IPS DF 6.9 (cell line): ENCODE results near the gene RAB11FIP5.

Experiments
- DNase-seq: peaks from one replicate; pipeline ENCODE4 v3.0.0-alpha.2; 2013; ENCODE audit warnings: low read depth, low spot score
- H3K27ac ChIP-seq: one replicate; pipeline ENCODE4 v1.5.1; 2013; ENCODE audit warnings: low read length, control low read depth
- H3K27me3 ChIP-seq: 2 replicates; pipeline ENCODE4 v1.6.1; 2013; ENCODE audit warnings: mild to moderate bottlenecking, low read length; ENCODE audit not compliant: control insufficient read depth, insufficient read depth
- H3K36me3 ChIP-seq: 2 replicates; pipeline ENCODE4 v1.6.1; 2013; ENCODE audit warnings: low read length; ENCODE audit not compliant: control insufficient read depth, insufficient read depth
- H3K4me1 ChIP-seq: 2 replicates; pipeline ENCODE4 v1.6.1; 2013; ENCODE audit warnings: low read length; ENCODE audit not compliant: control insufficient read depth, insufficient read depth
- H3K4me3 ChIP-seq: 2 replicates; pipeline ENCODE4 v1.5.1; 2013; ENCODE audit warnings: mild to moderate bottlenecking, low read length
- H3K9me3 ChIP-seq: 2 replicates; pipeline ENCODE4 v1.6.1; 2013; ENCODE audit warnings: low read length, inconsistent platforms; ENCODE audit not compliant: control insufficient read depth, insufficient read depth
- WGBS: extraction: QIAGEN DNeasy Blood & Tissue Kit; methylation state at CpG from one replicate; pipeline ENCODE4 v1.1.7; 2013; ENCODE audit warnings: mixed read lengths, missing lambda C conversion rate; ENCODE audit not compliant: insufficient read length, insufficient coverage; 5-methylcytosine and 5-hydroxymethylcytosine counted together

RAB11FIP5 gene

GRCh38 chr2:73083886-73084800 is 28.6 kb downstream of the RAB11FIP5 start:
- Histone ChIP-seq H3K27ac (no peak overlapping the region), H3K4me1 (peaks cover 7% of the 10 kb centered on the region), H3K36me3 (peaks cover 5% of the 10 kb centered on the region), H3K9me3 (no peaks in the 10 kb centered on the region), H3K4me3 (no peak overlapping the region), H3K27me3 (no peaks in the 10 kb centered on the region)
- no CpG with 5 or more reads among the region's 7 CpGs for WGBS
- no peak for DNase-seq

- H3K27ac ChIP-seq = no peak overlapping the region
- no peak for DNase-seq
- WGBS = no CpG with 5 or more reads among the region's 13 CpGs
These were observed 30.0 kb downstream of the RAB11FIP5 start for GRCh38 chr2:73082523-73083410.

GRCh38 chr2:73081181-73081671 is 31.5 kb downstream of the RAB11FIP5 start:
- Histone ChIP-seq H3K9me3 (no peaks in the 10 kb centered on the region), H3K27me3 (no peaks in the 10 kb centered on the region), H3K36me3 (0 out of 2 replicates have a peak, but pooled peaks cover 2% of the 10 kb centered on the region), H3K27ac (no peak overlapping the region), H3K4me3 (no peak overlapping the region), H3K4me1 (peaks cover 7% of the 10 kb centered on the region)
- no CpG with 5 or more reads among the region's 16 CpGs for WGBS
- DNase-seq = no peak

More at GRCh38 chr2:73082523-73083410, 30.0 kb downstream of the RAB11FIP5 start:
- Histone ChIP-seq H3K4me1 (peaks cover 7% of the 10 kb centered on the region), H3K27me3 (no peaks in the 10 kb centered on the region), H3K9me3 (no peaks in the 10 kb centered on the region), H3K4me3 (no peak overlapping the region), H3K36me3 (0 out of 2 replicates have a peak, but pooled peaks cover 2% of the 10 kb centered on the region)

- WGBS = no CpG with 5 or more reads among the region's 31 CpGs
These were observed 32.2 kb downstream of the RAB11FIP5 start for GRCh38 chr2:73080321-73081131.

GRCh38 chr2:73079636-73080035 is 33.1 kb downstream of the RAB11FIP5 start:
- peaks cover 5% of the 10 kb centered on the region; the same call in 1 of the 2 replicates for H3K4me1 ChIP-seq
- H3K36me3 ChIP-seq = no peaks in the 10 kb centered on the region
- H3K27ac ChIP-seq = no peak overlapping the region
- no peak overlapping the region for H3K4me3 ChIP-seq
- no peaks in the 10 kb centered on the region for H3K9me3 ChIP-seq
- no peak for DNase-seq
- no CpG with 5 or more reads among the region's 9 CpGs for WGBS
- H3K27me3 ChIP-seq = no peaks in the 10 kb centered on the region

More at GRCh38 chr2:73080321-73081131, 32.2 kb downstream of the RAB11FIP5 start:
- Histone ChIP-seq H3K9me3 (no peaks in the 10 kb centered on the region), H3K4me3 (no peak overlapping the region), H3K4me1 (peaks cover 5% of the 10 kb centered on the region; the same call in 1 of the 2 replicates), H3K36me3 (0 out of 2 replicates have a peak, but pooled peaks cover 2% of the 10 kb centered on the region), H3K27ac (no peak overlapping the region), H3K27me3 (no peaks in the 10 kb centered on the region)
- DNase-seq = no peak

- Histone ChIP-seq H3K27me3 (no peaks in the 10 kb centered on the region), H3K4me3 (no peak overlapping the region), H3K9me3 (no peaks in the 10 kb centered on the region), H3K4me1 (peaks cover 5% of the 10 kb centered on the region; the same call in 1 of the 2 replicates), H3K36me3 (no peaks in the 10 kb centered on the region), H3K27ac (no peak overlapping the region)
- no peak for DNase-seq
- no CpG with 5 or more reads among the region's 13 CpGs for WGBS
These were observed 34.0 kb downstream of the RAB11FIP5 start for GRCh38 chr2:73078457-73079411.

GRCh38 chr2:73077424-73077795 is 35.3 kb downstream of the RAB11FIP5 start:
- no peaks in the 10 kb centered on the region for H3K27me3 ChIP-seq
- DNase-seq = no peak
- H3K4me3 ChIP-seq = no peak overlapping the region
- no peaks in the 10 kb centered on the region for H3K9me3 ChIP-seq
- H3K4me1 ChIP-seq = peaks cover 5% of the 10 kb centered on the region; the same call in 1 of the 2 replicates
- WGBS = no CpG with 5 or more reads among the region's 1 CpG
- no peak overlapping the region for H3K27ac ChIP-seq
- no peaks in the 10 kb centered on the region for H3K36me3 ChIP-seq

GRCh38 chr2:73076701-73077423 is 35.9 kb downstream of the RAB11FIP5 start:
- H3K36me3 ChIP-seq = no peaks in the 10 kb centered on the region
- WGBS = no CpG with 5 or more reads among the region's 8 CpGs
- DNase-seq = no peak
- no peaks in the 10 kb centered on the region for H3K9me3 ChIP-seq
- no peak overlapping the region for H3K27ac ChIP-seq
- H3K4me1 ChIP-seq = peaks cover 6% of the 10 kb centered on the region; the same call in 1 of the 2 replicates
- no peaks in the 10 kb centered on the region for H3K27me3 ChIP-seq
- no peak overlapping the region for H3K4me3 ChIP-seq
